Lower lobe of right lung (tissue), 2 donors: ENCODE results near the gene NFIB. TPM values are rescaled to one million over a fixed set of nuclear protein-coding genes. Genes with fewer than 3 reads are reported as not detected.
A peak's percentile ranks its signal among the peaks of the same experiment; 100 is the strongest.

Source experiments
- ATAC-seq, 2 donors: fragments of 200-7000 bp; cut with Tn5 transposase; one replicate each; pipeline ENCODE4 v1.9.1; 2020 to 2022; ENCODE audit warnings: mild to moderate bottlenecking in 2 of 2, moderate library complexity in 2 of 2
- DNase-seq: peaks from one replicate; pipeline ENCODE4 v3.0.0-alpha.2; 2020
- H3K27ac ChIP-seq: fragments of 200-600 bp; one replicate; pipeline ENCODE4 v1.8.0; 2022
- H3K27me3 ChIP-seq: fragments of 200-600 bp; one replicate; pipeline ENCODE4 v1.8.0; 2022; ENCODE audit warnings: low read depth
- H3K36me3 ChIP-seq: fragments of 200-600 bp; one replicate; pipeline ENCODE4 v1.8.0; 2022; ENCODE audit warnings: mild to moderate bottlenecking
- H3K4me1 ChIP-seq: fragments of 200-600 bp; one replicate; pipeline ENCODE4 v1.8.0; 2022
- H3K4me3 ChIP-seq: fragments of 200-600 bp; one replicate; pipeline ENCODE4 v1.8.0; 2022; ENCODE audit warnings: mild to moderate bottlenecking
- H3K9me3 ChIP-seq: fragments of 200-600 bp; one replicate; pipeline ENCODE4 v1.8.0; 2022
- CTCF ChIP-seq: fragments of 200-600 bp; IDR thresholded peaks from one replicate; pipeline ENCODE4 v1.8.0; 2022; ENCODE audit warnings: antibody characterized with exemption, mild to moderate bottlenecking
- intact Hi-C: fragments of 100-400 bp; cut with DNase I; formaldehyde crosslinking; loops from one replicate; pipeline ENCODE4 v1.11.0; 2022
- total RNA-seq: library from RNA; stranded (reverse); fragmentation: NEBNext Ultra II Directional; extraction: Animal tissue kit (Norgen Biotek cat#: 25700); gene quantifications from one replicate; pipeline ENCODE4 v1.2.1, GENCODE V29; 2021
- donor health status: DM: no; HTN: yes; CAD: no; lungs with severe emphysema.

NFIB gene
- total RNA-seq, 1 donor from 2014 or later = 97.7 TPM

- ATAC-seq (no peak), DNase-seq (no peak)
- TF ChIP-seq CTCF = no peak
- Histone ChIP-seq H3K27me3 (peaks cover 22% of the 10 kb centered on the region), H3K4me3 (no peak overlapping the region), H3K36me3 (no peaks in the 10 kb centered on the region), H3K4me1 (peaks cover 33% of the 10 kb centered on the region), H3K27ac (no peak overlapping the region), H3K9me3 (no peaks in the 10 kb centered on the region)
- intact Hi-C loops = loop anchor here (10.0 kb wide), 1 partner anchor 919 kb away; no protein-coding TSS in a partner anchor
These were observed 40.3 kb upstream of the NFIB start for GRCh38 chr9:14354201-14354600.

- H3K4me3 ChIP-seq = peak overlapping the region; percentile 25
- DNase-seq = peak; percentile 92
- H3K27ac ChIP-seq = peak overlapping the region; percentile 63
- H3K36me3 ChIP-seq = no peaks in the 10 kb centered on the region
- peaks cover 30% of the 10 kb centered on the region for H3K27me3 ChIP-seq
- peak; percentile 91 for TF ChIP-seq CTCF
- H3K9me3 ChIP-seq = no peaks in the 10 kb centered on the region
- peak; percentile 85 to 88 for ATAC-seq
- intact Hi-C loops = loop anchor here (10.0 kb wide), 1 partner anchor 919 kb away; no protein-coding TSS in a partner anchor
- peaks cover 33% of the 10 kb centered on the region for H3K4me1 ChIP-seq
These were observed 39.5 kb upstream of the NFIB start for GRCh38 chr9:14353222-14354056.

- ATAC-seq (no peak), DNase-seq (no peak)
- H3K27me3 ChIP-seq = peaks cover 39% of the 10 kb centered on the region
- no peaks in the 10 kb centered on the region for H3K9me3 ChIP-seq
- H3K27ac ChIP-seq = peak overlapping the region; percentile 63
- H3K4me3 ChIP-seq = no peak overlapping the region
- intact Hi-C loops = loop anchor here (10.0 kb wide), 1 partner anchor 918 kb away; no protein-coding TSS in a partner anchor
- peaks cover 33% of the 10 kb centered on the region for H3K4me1 ChIP-seq
- no peak for TF ChIP-seq CTCF
- H3K36me3 ChIP-seq = no peaks in the 10 kb centered on the region
These were observed 38.6 kb upstream of the NFIB start for GRCh38 chr9:14352503-14352902.

GRCh38 chr9:14351221-14351836 lies 37.4 kb upstream of the NFIB start:
- H3K27ac ChIP-seq = peak overlapping the region; percentile 63
- H3K9me3 ChIP-seq = no peaks in the 10 kb centered on the region
- ATAC-seq (no peak), DNase-seq (no peak)
- H3K4me1 ChIP-seq = peaks cover 33% of the 10 kb centered on the region
- no peak for TF ChIP-seq CTCF
- H3K27me3 ChIP-seq = peaks cover 50% of the 10 kb centered on the region
- no peaks in the 10 kb centered on the region for H3K36me3 ChIP-seq
- H3K4me3 ChIP-seq = no peak overlapping the region
- intact Hi-C loops = loop anchor here (10.0 kb wide), 1 partner anchor 917 kb away; no protein-coding TSS in a partner anchor

GRCh38 chr9:14350754-14351153 lies 36.8 kb upstream of the NFIB start:
- H3K4me1 ChIP-seq = peaks cover 33% of the 10 kb centered on the region
- TF ChIP-seq CTCF = no peak
- no peaks in the 10 kb centered on the region for H3K36me3 ChIP-seq
- peaks cover 56% of the 10 kb centered on the region for H3K27me3 ChIP-seq
- no peaks in the 10 kb centered on the region for H3K9me3 ChIP-seq
- no peak for DNase-seq
- no peak for ATAC-seq
- no peak overlapping the region for H3K4me3 ChIP-seq
- intact Hi-C loops = loop anchor here (10.0 kb wide), 1 partner anchor 916 kb away; no protein-coding TSS in a partner anchor
- peak overlapping the region; percentile 86 for H3K27ac ChIP-seq
